Stimulated activated naive CD8-positive, alpha-beta T cell treated with anti-CD3 and anti-CD28 coated beads, Interleukin-15, Interleukin-2, amounts not matched to agents 100 ng/mL and 50 ng/mL, for 24 hours (primary cell): Measurements from ENCODE around the gene AP1G2.
"Not testable (repeated sequence)": the region's sequence is repeated elsewhere in the genome, so short reads cannot be mapped to it uniquely, and the experiment has no call there.

ENCODE experiments used
- H3K27ac Mint-ChIP-seq: one replicate; pipeline ENCODE4 v1.8.0; 2021; ENCODE audit warnings: mild to moderate bottlenecking, mixed read lengths
- H3K27me3 Mint-ChIP-seq: one replicate; pipeline ENCODE4 v1.8.0; 2021; ENCODE audit warnings: mixed read lengths
- H3K36me3 Mint-ChIP-seq: one replicate; pipeline ENCODE4 v1.8.0; 2021; ENCODE audit warnings: low read depth, mixed read lengths
- H3K4me1 Mint-ChIP-seq: one replicate; pipeline ENCODE4 v1.8.0; 2021; ENCODE audit warnings: low read depth, mixed read lengths
- H3K4me3 Mint-ChIP-seq: one replicate; pipeline ENCODE4 v1.8.0; 2021; ENCODE audit warnings: mild to moderate bottlenecking, mixed read lengths
- H3K9me3 Mint-ChIP-seq: one replicate; pipeline ENCODE4 v1.8.0; 2021; ENCODE audit warnings: mixed read lengths

The AP1G2 gene

DNA sequence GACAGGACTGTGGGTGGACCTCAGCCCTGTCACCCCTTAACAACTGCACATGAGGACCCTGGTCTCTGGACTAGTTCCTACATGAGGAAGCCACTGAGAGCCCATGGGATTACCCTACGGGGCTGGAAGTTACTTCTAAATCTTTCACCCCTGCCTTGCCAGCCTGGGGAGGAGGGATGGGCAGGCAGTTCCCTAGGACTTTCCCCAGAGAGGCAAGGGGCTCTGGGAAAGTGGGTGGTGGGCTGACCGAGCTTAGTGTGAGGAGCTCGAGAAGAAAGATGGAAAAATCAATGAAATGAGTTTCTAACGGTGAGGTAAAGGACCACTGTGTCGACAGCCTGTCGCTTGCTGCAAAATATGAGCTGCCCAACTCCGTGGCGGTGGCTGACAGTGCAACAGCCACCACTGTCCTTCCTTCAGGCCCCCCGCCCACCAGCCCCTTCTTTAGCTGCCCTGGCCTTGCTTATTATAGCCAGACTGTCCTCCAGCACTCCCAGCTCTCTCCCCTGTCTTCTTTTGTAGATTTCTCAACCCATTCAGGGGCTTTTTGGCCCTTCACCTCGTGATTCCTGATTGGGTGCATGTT is 21.0 kb downstream of the AP1G2 start:
- Mint-ChIP-seq H3K9me3 (no peaks in the 10 kb centered on the region), H3K36me3 (no peaks in the 10 kb centered on the region), H3K4me1 (no peaks in the 10 kb centered on the region), H3K27me3 (no peaks in the 10 kb centered on the region), H3K27ac (no peak overlapping the region), H3K4me3 (no peak overlapping the region)

DNA sequence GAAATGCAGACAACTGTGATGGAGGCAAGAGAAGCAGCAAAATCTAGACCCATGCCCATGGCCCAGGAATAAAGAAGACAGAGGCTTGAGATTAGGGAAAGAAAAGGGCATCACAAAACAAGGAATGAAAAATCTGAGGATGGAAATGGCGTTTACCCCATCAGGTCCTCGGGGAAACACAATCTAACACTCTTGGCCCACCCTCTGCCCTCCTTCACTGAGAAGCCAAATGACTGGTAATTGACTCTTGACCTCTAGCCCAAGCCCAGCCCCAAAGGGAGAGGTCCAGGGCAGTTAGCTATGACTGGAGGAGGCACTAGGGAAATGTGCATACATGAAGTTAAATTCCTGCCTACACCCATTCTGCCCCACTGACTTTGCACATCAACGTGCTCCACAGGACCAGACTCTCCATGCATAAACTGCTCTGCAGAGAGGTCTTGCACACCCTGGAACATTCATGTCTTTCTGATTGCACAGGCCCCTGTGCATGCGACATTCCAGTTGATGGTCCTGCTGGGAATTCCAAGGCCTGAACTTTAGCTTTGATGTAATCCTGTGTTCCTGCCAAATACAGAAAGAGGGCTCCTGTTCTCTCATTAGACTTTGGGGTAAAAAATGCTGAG is 21.7 kb downstream of the AP1G2 start:
- Mint-ChIP-seq H3K4me3 (no peak overlapping the region), H3K9me3 (no peaks in the 10 kb centered on the region), H3K27me3 (no peaks in the 10 kb centered on the region), H3K27ac (no peak overlapping the region), H3K36me3 (no peaks in the 10 kb centered on the region), H3K4me1 (no peaks in the 10 kb centered on the region)

DNA sequence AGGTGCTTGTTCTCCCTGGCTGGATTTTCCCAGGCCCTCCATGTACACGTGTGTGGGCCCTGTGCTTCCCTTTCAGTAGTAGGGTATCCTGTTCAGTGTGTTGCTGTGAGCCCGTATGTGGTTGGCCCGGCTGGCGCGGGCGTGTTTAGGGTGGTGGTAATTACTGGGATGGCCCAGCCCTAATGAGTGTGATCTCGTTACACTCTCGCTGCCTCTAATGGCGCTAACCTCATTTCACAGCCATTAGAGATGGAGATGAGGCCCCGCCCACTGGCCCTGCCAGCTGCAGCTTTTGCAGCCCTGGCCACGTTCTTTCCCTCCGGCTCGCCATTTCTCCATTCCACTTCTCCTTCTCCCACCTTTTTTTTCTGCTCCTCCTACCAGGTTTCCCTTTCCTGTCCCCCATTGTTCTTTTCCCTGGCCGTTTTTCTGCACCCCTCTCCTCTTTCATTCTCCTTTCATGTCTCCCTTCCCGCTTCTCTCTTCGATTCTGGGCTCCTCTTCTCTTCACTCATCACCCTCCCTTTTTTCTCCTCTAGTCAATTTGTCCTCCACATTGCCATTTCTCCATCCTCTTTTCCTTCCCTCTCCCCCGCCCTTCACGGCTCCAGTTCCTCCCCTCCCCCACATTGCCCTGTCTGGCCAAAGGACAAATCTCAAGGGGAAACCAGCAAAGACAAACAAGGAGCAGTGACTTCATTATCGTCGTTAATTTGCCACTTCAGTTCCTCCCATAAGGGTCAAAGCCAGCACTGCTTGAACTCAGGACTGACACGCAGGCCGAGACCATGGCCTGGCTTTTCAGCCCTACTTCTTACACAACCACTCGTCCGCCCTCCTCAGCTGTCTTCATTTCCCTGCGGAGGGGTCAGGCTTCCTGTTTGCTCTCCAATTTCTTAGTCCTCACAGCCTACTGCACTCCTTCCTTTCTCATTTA is 22.8 kb downstream of the AP1G2 start:
- peaks cover 4% of the 10 kb centered on the region for H3K27me3 Mint-ChIP-seq
- H3K4me3 Mint-ChIP-seq = no peak overlapping the region
- no peak overlapping the region for H3K27ac Mint-ChIP-seq
- no peaks in the 10 kb centered on the region for H3K9me3 Mint-ChIP-seq
- no peaks in the 10 kb centered on the region for H3K36me3 Mint-ChIP-seq
- H3K4me1 Mint-ChIP-seq = no peaks in the 10 kb centered on the region

DNA sequence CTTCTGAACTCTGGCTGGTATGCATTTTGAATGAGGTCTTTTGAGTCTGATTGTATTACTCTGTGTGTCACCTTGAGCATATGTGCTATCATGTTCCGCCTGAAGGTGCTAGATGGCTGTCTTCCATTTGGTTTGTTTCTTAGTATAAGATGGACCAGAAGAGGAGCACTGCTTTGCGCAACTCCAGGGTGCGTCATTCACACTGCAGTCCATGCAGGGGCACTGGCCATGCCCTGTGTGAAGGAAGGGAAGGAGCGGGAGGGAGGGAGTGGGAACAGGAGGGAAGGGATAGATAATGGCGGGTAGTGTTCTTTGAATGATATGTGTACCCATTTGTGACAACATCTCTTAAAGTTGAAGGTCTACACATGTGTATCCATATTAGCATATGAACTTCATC is 24.2 kb downstream of the AP1G2 start:
- Mint-ChIP-seq H3K36me3 (no peaks in the 10 kb centered on the region), H3K4me3 (no peak overlapping the region), H3K27me3 (peaks cover 4% of the 10 kb centered on the region), H3K9me3 (no peaks in the 10 kb centered on the region), H3K27ac (no peak overlapping the region), H3K4me1 (no peaks in the 10 kb centered on the region)

DNA sequence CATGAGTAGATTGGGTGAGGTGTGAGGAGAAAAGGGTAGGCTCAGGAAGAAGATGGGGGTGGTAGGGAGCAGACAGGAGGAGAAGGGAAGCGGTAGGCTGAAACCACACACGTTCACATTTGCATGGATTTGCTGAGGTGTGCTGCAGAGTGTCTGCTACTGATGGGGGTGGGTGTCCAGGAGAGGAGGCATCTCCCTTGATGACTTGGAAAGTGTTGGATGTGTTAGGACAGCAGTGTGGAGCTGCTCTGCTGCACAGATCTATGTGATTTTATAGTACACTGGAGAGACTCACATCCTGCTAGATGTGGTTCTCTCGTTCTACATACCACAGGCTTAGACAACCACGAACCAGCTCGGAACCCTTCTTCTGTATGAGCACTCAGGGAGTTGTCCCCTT is 25.3 kb downstream of the AP1G2 start:
- H3K27ac Mint-ChIP-seq = no peak overlapping the region
- no peaks in the 10 kb centered on the region for H3K9me3 Mint-ChIP-seq
- no peaks in the 10 kb centered on the region for H3K36me3 Mint-ChIP-seq
- H3K4me3 Mint-ChIP-seq = no peak overlapping the region
- peaks cover 4% of the 10 kb centered on the region for H3K27me3 Mint-ChIP-seq
- H3K4me1 Mint-ChIP-seq = no peaks in the 10 kb centered on the region

DNA sequence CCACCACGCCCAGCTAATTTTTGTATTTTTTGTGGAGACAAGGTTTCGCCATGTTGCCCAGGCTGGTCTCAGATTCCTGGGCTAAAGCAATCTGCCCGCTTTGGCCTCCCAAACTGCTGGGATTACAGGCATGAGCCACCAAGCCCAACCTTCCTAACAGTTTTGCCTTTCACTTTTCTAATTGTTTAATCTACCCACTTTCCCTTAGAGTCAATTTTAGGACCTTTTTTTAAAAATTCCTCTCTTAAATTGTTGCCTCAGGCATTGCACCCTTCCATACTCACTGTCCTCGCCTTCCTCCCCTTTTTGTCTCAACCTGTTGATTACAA is 27.5 kb downstream of the AP1G2 start:
- Mint-ChIP-seq H3K27me3 (peaks cover 4% of the 10 kb centered on the region), H3K36me3 (no peaks in the 10 kb centered on the region), H3K4me3 (no peak overlapping the region), H3K9me3 (no peaks in the 10 kb centered on the region), H3K27ac (no peak overlapping the region), H3K4me1 (no peaks in the 10 kb centered on the region)

DNA sequence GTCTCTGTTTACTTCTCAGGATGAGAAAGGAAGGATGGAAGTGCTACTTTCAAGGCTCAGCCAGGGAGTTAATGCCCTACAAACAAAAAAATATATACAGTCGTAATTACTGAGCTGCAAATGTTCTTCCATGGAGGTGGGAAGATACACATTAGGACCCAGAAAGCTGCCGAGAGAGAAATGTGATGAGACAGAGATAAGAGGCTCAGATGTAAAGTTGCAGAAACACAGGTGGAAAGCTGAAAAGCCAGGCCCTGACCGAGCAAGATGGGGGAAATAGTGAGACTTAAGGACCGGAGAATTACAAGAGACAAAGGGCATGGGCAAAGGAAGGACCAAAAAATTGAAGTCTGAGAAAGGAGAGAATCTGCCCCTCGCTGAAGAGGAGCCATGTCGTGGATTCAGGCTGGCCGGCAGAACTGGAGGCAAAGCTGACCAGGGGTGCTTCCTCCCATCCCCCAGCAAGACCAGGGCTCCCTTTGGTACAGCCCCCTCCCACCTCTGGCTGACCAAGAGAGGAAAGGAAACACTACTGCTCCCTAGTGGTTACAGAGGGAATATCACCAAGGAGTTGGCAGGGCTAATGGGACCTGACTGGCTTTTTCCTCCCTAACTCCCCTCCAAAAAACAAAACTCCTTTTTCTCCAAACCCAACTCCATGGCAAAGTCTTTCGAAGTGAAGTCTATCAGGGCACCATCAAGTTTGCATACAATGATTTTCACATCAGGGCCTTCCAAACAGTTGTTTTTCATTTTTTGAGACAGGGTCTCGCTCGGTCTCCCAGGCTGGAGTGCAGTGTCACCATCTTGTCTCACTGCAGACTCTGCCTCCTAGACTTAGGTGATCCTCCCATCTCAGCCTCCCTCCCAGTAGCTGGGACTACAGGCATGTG is 28.1 kb downstream of the AP1G2 start:
- Mint-ChIP-seq H3K9me3 (no peaks in the 10 kb centered on the region), H3K27ac (no peak overlapping the region), H3K27me3 (peaks cover 4% of the 10 kb centered on the region), H3K4me1 (no peaks in the 10 kb centered on the region), H3K36me3 (no peaks in the 10 kb centered on the region), H3K4me3 (no peak overlapping the region)

DNA sequence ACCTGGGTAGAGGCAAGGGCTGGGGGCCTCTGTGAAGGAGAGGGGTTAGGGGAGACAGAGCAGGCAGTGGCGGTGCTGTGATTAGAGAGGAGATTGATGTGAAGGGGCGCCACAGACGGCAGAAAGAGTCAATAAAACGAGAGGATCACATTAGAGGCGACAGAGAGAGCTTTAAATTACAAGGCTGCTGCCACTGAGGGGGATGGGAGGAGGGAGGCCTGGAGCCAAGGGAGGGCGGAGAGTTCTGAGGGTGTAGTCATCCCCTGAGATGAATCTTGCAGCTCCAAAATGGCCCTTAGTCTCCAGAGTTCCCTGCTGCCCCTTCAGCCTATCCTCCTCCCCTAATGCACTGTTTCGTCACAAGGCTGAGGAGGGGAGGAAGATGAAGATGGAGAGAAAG is 28.8 kb downstream of the AP1G2 start:
- H3K9me3 Mint-ChIP-seq = no peaks in the 10 kb centered on the region
- no peak overlapping the region for H3K4me3 Mint-ChIP-seq
- H3K27me3 Mint-ChIP-seq = peaks cover 4% of the 10 kb centered on the region
- H3K36me3 Mint-ChIP-seq = no peaks in the 10 kb centered on the region
- H3K4me1 Mint-ChIP-seq = no peaks in the 10 kb centered on the region
- no peak overlapping the region for H3K27ac Mint-ChIP-seq

DNA sequence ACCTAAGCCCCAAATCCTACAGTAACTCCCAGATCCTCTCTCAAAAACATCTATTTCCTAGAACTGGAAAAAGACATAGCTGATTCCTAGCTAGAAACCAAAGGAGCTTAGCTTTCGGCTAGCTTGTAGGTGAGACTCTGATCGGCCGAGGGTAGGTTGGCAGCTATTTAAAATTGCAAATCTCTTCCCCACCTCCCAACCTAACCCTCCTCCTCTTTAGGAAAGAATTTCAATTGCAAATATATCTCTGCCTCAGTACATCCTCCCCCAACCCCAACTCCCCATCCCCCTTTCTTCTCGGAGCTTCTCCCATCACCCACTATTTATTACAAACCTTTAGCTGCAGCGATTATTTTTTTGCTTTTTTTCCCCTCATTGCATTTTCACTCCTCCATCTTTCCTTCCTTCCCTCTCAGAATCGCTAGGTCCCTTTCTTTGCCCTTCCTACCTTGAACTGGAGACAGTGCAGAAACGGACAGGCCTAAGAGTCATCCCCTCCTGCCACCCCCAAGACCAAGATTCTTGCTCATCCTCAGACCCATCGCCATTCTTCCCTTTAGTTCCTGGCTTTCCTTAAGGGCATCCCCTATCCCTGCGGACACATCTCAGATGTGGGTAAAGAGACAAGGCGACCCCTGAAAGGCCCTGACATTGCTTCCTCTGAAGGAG is 29.4 kb downstream of the AP1G2 start:
- Mint-ChIP-seq H3K27ac (no peak overlapping the region), H3K27me3 (peaks cover 4% of the 10 kb centered on the region), H3K9me3 (no peaks in the 10 kb centered on the region), H3K4me1 (no peaks in the 10 kb centered on the region), H3K4me3 (no peak overlapping the region), H3K36me3 (no peaks in the 10 kb centered on the region)

DNA sequence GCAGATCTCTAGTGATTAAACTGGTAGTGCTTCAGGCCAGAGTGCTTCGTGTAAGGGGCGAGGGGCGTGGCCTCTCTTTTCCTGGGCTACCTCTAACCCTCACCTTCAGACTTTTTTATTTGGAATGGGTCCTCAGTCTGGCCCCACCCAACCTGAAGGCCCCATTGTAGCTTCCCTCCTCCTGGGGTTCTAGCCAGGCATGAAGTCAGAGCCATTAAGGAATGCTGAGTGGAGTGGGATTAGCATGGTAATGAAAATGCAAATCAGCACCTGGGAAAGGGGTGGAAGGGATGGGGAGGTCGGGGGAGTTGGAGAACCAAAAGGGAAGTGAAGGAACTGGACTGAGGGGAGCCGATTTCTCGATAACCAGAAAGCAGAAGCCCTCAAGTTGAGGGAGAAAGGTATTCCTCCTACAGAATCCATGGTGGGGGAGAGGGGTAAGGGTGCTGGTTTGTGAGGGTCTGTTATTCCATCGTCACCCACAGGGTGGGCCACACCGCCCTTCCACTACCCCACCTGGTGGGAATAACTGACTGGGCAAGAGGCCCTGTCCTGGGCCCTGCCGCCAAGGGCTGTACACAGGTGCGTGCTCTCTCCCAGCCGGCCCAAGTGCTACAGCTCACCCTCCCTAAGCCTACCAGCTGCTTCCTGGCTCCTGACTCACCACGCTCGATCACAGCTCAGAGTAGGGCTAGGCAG is 30.1 kb downstream of the AP1G2 start:
- Mint-ChIP-seq H3K27me3 (peaks cover 4% of the 10 kb centered on the region), H3K4me3 (no peak overlapping the region), H3K4me1 (no peaks in the 10 kb centered on the region), H3K27ac (no peak overlapping the region), H3K9me3 (no peaks in the 10 kb centered on the region), H3K36me3 (no peaks in the 10 kb centered on the region)

DNA sequence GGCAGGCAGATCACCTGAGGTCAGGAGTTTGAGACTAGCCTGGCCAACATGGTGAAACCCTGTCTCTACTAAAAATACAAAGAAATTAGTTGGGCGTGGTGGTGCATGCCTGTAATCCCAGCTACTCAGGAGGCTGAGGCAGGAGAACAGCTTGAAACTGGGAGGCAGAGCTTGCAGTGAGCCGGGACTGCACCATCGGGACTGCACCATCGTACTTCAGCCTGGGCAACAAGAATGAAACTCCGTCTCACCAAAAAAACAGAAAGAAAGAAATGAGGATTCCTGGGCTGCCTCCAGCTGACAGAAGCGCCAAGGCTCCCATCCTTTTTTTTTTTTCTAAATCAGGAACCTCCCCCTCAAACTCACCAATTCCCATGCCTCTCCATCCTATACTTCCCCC is 30.7 kb downstream of the AP1G2 start:
- not testable (repeated sequence) for H3K4me3 Mint-ChIP-seq, H3K4me1 Mint-ChIP-seq, H3K36me3 Mint-ChIP-seq, H3K27ac Mint-ChIP-seq, H3K9me3 Mint-ChIP-seq, H3K27me3 Mint-ChIP-seq

DNA sequence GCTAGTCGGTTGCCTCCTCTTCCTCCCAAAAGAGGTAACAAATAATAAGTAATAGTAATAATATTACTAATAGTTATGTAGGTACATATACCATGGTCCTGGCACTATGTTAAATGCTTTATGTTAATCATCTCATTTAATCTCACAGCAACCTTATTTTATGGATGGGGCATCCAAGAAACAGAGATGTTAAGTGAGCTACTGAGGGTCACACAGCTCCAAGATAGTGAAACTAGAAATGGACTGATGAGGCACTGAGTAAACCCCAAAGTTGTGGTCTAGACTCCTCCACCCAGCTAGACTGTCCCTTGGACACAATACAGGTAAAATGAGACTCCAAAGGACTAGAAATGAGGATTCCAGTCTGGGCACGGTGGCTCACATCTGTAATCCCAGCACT is 31.1 kb downstream of the AP1G2 start:
- H3K36me3 Mint-ChIP-seq = no peaks in the 10 kb centered on the region
- no peak overlapping the region for H3K27ac Mint-ChIP-seq
- H3K4me1 Mint-ChIP-seq = no peaks in the 10 kb centered on the region
- H3K4me3 Mint-ChIP-seq = no peak overlapping the region
- H3K9me3 Mint-ChIP-seq = no peaks in the 10 kb centered on the region
- H3K27me3 Mint-ChIP-seq = peaks cover 4% of the 10 kb centered on the region

DNA sequence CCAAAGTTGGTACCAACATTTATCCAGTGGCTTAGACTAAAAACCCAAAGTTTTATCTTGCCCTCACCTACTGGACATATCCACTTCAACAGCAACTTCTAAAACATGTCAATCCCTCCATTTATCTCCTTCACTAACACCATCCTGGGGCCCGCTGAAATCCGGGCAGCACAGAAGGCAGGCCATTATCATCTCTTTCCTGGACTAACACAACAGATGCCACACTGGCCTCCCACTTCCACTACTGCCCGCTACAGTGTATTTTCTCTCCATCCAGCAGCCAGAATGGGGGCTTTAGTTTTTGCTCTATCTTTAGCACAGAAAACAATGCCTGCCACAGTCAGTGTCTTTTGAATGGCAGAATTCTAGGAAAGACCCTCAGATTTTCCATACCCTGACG is 31.6 kb downstream of the AP1G2 start:
- Mint-ChIP-seq H3K4me1 (no peaks in the 10 kb centered on the region), H3K9me3 (no peaks in the 10 kb centered on the region), H3K36me3 (no peaks in the 10 kb centered on the region), H3K27me3 (peaks cover 4% of the 10 kb centered on the region), H3K4me3 (no peak overlapping the region), H3K27ac (no peak overlapping the region)
